ENCODE data around the gene KDM8.

GRCh38 chr16:27221576-27222248 lies 18.4 kb downstream of the KDM8 start:
- no peak for TF ChIP-seq EZH2 (optimal IDR thresholded peaks at IDR 0.05; ENCODE audit: low read depth, low read length)
- no peak for TF ChIP-seq CTCF (IDR thresholded peaks at IDR 0.05; ENCODE audit: low read length)
